ENCODE data around the gene ME1.
A peak's percentile ranks its signal among the peaks of the same experiment; 100 is the strongest.

Gene ME1

GRCh38 chr6:83430611-83431544 lies at the start of gene ME1:
Gene ME1 (minus strand): TSS chr6:83431051. CDS start chr6:83430954, 97 bp downstream.
- Histone ChIP-seq H3K27me3 (ENCODE audit: low read depth, low read length) (no peaks in the 10 kb centered on the region), H3K9me3 (ENCODE audit: control insufficient read depth in 1 of 2, low read length in 2 of 2) (no peaks in the 10 kb centered on the region), H3K4me3 (ENCODE audit: low read depth in 1 of 2, low read length in 2 of 2) (peak within 1 kb of the TSS; percentile 82 to 86), H3K4me1 (ENCODE audit: control insufficient read depth in 1 of 2, insufficient read depth in 2 of 2, low read length in 2 of 2) (peaks cover 0 to 6% of the 10 kb centered on the region in 2 donors), H3K36me3 (ENCODE audit: control insufficient read depth in 1 of 2, insufficient read depth in 2 of 2, low read length in 2 of 2) (no peaks in the 10 kb centered on the region), H3K27ac (ENCODE audit: low read length) (peak within 1 kb of the TSS; percentile 75)

GRCh38 chr6:83480470-83480869 lies 49.6 kb upstream of the ME1 start:
- H3K27me3 ChIP-seq (ENCODE audit: low read depth, low read length) = no peaks in the 10 kb centered on the region
- no peak overlapping the region for H3K27ac ChIP-seq (ENCODE audit: low read length)
- H3K4me3 ChIP-seq (ENCODE audit: low read depth in 1 of 2, low read length in 2 of 2) = no peak overlapping the region
- no peaks in the 10 kb centered on the region for H3K36me3 ChIP-seq (ENCODE audit: control insufficient read depth in 1 of 2, insufficient read depth in 2 of 2, low read length in 2 of 2)
- no peaks in the 10 kb centered on the region for H3K4me1 ChIP-seq (ENCODE audit: control insufficient read depth in 1 of 2, insufficient read depth in 2 of 2, low read length in 2 of 2)
- no peaks in the 10 kb centered on the region for H3K9me3 ChIP-seq (ENCODE audit: control insufficient read depth in 1 of 2, low read length in 2 of 2)

- Histone ChIP-seq H3K9me3 (ENCODE audit: control insufficient read depth in 1 of 2, low read length in 2 of 2) (no peaks in the 10 kb centered on the region), H3K27ac (ENCODE audit: low read length) (no peak overlapping the region)
Observed at GRCh38 chr6:83479389-83479788, 48.5 kb upstream of the ME1 start.

GRCh38 chr6:83476971-83477370 lies 46.1 kb upstream of the ME1 start:
- Histone ChIP-seq H3K4me3 (ENCODE audit: low read depth in 1 of 2, low read length in 2 of 2) (no peak overlapping the region), H3K27me3 (ENCODE audit: low read depth, low read length) (no peaks in the 10 kb centered on the region), H3K27ac (ENCODE audit: low read length) (no peak overlapping the region), H3K36me3 (ENCODE audit: control insufficient read depth in 1 of 2, insufficient read depth in 2 of 2, low read length in 2 of 2) (no peaks in the 10 kb centered on the region), H3K4me1 (ENCODE audit: control insufficient read depth in 1 of 2, insufficient read depth in 2 of 2, low read length in 2 of 2) (no peaks in the 10 kb centered on the region), H3K9me3 (ENCODE audit: control insufficient read depth in 1 of 2, low read length in 2 of 2) (no peaks in the 10 kb centered on the region)

More at GRCh38 chr6:83479389-83479788, 48.5 kb upstream of the ME1 start:
- Histone ChIP-seq H3K36me3 (ENCODE audit: control insufficient read depth in 1 of 2, insufficient read depth in 2 of 2, low read length in 2 of 2) (no peaks in the 10 kb centered on the region), H3K4me3 (ENCODE audit: low read depth in 1 of 2, low read length in 2 of 2) (no peak overlapping the region), H3K27me3 (ENCODE audit: low read depth, low read length) (no peaks in the 10 kb centered on the region), H3K4me1 (ENCODE audit: control insufficient read depth in 1 of 2, insufficient read depth in 2 of 2, low read length in 2 of 2) (no peaks in the 10 kb centered on the region)

GRCh38 chr6:83474309-83474708 lies 43.5 kb upstream of the ME1 start:
- Histone ChIP-seq H3K27me3 (ENCODE audit: low read depth, low read length) (no peaks in the 10 kb centered on the region), H3K4me1 (ENCODE audit: control insufficient read depth in 1 of 2, insufficient read depth in 2 of 2, low read length in 2 of 2) (no peaks in the 10 kb centered on the region), H3K27ac (ENCODE audit: low read length) (no peak overlapping the region), H3K4me3 (ENCODE audit: low read depth in 1 of 2, low read length in 2 of 2) (no peak overlapping the region), H3K9me3 (ENCODE audit: control insufficient read depth in 1 of 2, low read length in 2 of 2) (no peaks in the 10 kb centered on the region), H3K36me3 (ENCODE audit: control insufficient read depth in 1 of 2, insufficient read depth in 2 of 2, low read length in 2 of 2) (no peaks in the 10 kb centered on the region)

- no peaks in the 10 kb centered on the region for H3K27me3 ChIP-seq (ENCODE audit: low read depth, low read length)
- H3K9me3 ChIP-seq (ENCODE audit: control insufficient read depth in 1 of 2, low read length in 2 of 2) = no peaks in the 10 kb centered on the region
- no peak overlapping the region for H3K27ac ChIP-seq (ENCODE audit: low read length)
Observed at GRCh38 chr6:83472767-83473166, 41.9 kb upstream of the ME1 start.

GRCh38 chr6:83470587-83470986 lies 39.7 kb upstream of the ME1 start:
- Histone ChIP-seq H3K4me1 (ENCODE audit: control insufficient read depth in 1 of 2, insufficient read depth in 2 of 2, low read length in 2 of 2) (no peaks in the 10 kb centered on the region), H3K27me3 (ENCODE audit: low read depth, low read length) (no peaks in the 10 kb centered on the region), H3K36me3 (ENCODE audit: control insufficient read depth in 1 of 2, insufficient read depth in 2 of 2, low read length in 2 of 2) (no peaks in the 10 kb centered on the region), H3K4me3 (ENCODE audit: low read depth in 1 of 2, low read length in 2 of 2) (no peak overlapping the region), H3K9me3 (ENCODE audit: control insufficient read depth in 1 of 2, low read length in 2 of 2) (no peaks in the 10 kb centered on the region), H3K27ac (ENCODE audit: low read length) (no peak overlapping the region)

More at GRCh38 chr6:83472767-83473166, 41.9 kb upstream of the ME1 start:
- Histone ChIP-seq H3K4me3 (ENCODE audit: low read depth in 1 of 2, low read length in 2 of 2) (no peak overlapping the region), H3K4me1 (ENCODE audit: control insufficient read depth in 1 of 2, insufficient read depth in 2 of 2, low read length in 2 of 2) (no peaks in the 10 kb centered on the region), H3K36me3 (ENCODE audit: control insufficient read depth in 1 of 2, insufficient read depth in 2 of 2, low read length in 2 of 2) (no peaks in the 10 kb centered on the region)

GRCh38 chr6:83470001-83470400 lies 39.1 kb upstream of the ME1 start:
- H3K9me3 ChIP-seq (ENCODE audit: control insufficient read depth in 1 of 2, low read length in 2 of 2) = no peaks in the 10 kb centered on the region

GRCh38 chr6:83467620-83468036 lies 36.8 kb upstream of the ME1 start:
- no peak overlapping the region for H3K4me3 ChIP-seq (ENCODE audit: low read depth in 1 of 2, low read length in 2 of 2)
- H3K36me3 ChIP-seq (ENCODE audit: control insufficient read depth in 1 of 2, insufficient read depth in 2 of 2, low read length in 2 of 2) = no peaks in the 10 kb centered on the region
- no peak overlapping the region for H3K27ac ChIP-seq (ENCODE audit: low read length)
- no peaks in the 10 kb centered on the region for H3K4me1 ChIP-seq (ENCODE audit: control insufficient read depth in 1 of 2, insufficient read depth in 2 of 2, low read length in 2 of 2)
- H3K9me3 ChIP-seq (ENCODE audit: control insufficient read depth in 1 of 2, low read length in 2 of 2) = no peaks in the 10 kb centered on the region
- H3K27me3 ChIP-seq (ENCODE audit: low read depth, low read length) = no peaks in the 10 kb centered on the region

More at GRCh38 chr6:83470001-83470400, 39.1 kb upstream of the ME1 start:
- no peaks in the 10 kb centered on the region for H3K36me3 ChIP-seq (ENCODE audit: control insufficient read depth in 1 of 2, insufficient read depth in 2 of 2, low read length in 2 of 2)
- no peak overlapping the region for H3K27ac ChIP-seq (ENCODE audit: low read length)
- H3K4me3 ChIP-seq (ENCODE audit: low read depth in 1 of 2, low read length in 2 of 2) = no peak overlapping the region
- H3K4me1 ChIP-seq (ENCODE audit: control insufficient read depth in 1 of 2, insufficient read depth in 2 of 2, low read length in 2 of 2) = no peaks in the 10 kb centered on the region
- no peaks in the 10 kb centered on the region for H3K27me3 ChIP-seq (ENCODE audit: low read depth, low read length)

- no peaks in the 10 kb centered on the region for H3K9me3 ChIP-seq (ENCODE audit: control insufficient read depth in 1 of 2, low read length in 2 of 2)
- H3K36me3 ChIP-seq (ENCODE audit: control insufficient read depth in 1 of 2, insufficient read depth in 2 of 2, low read length in 2 of 2) = no peaks in the 10 kb centered on the region
- H3K4me1 ChIP-seq (ENCODE audit: control insufficient read depth in 1 of 2, insufficient read depth in 2 of 2, low read length in 2 of 2) = no peaks in the 10 kb centered on the region
- H3K27me3 ChIP-seq (ENCODE audit: low read depth, low read length) = no peaks in the 10 kb centered on the region
- H3K4me3 ChIP-seq (ENCODE audit: low read depth in 1 of 2, low read length in 2 of 2) = no peak overlapping the region
- H3K27ac ChIP-seq (ENCODE audit: low read length) = no peak overlapping the region
Observed at GRCh38 chr6:83466328-83466727, 35.5 kb upstream of the ME1 start.

- Histone ChIP-seq H3K27me3 (ENCODE audit: low read depth, low read length) (no peaks in the 10 kb centered on the region), H3K27ac (ENCODE audit: low read length) (no peak overlapping the region), H3K4me1 (ENCODE audit: control insufficient read depth in 1 of 2, insufficient read depth in 2 of 2, low read length in 2 of 2) (no peaks in the 10 kb centered on the region), H3K36me3 (ENCODE audit: control insufficient read depth in 1 of 2, insufficient read depth in 2 of 2, low read length in 2 of 2) (no peaks in the 10 kb centered on the region), H3K4me3 (ENCODE audit: low read depth in 1 of 2, low read length in 2 of 2) (no peak overlapping the region), H3K9me3 (ENCODE audit: control insufficient read depth in 1 of 2, low read length in 2 of 2) (no peaks in the 10 kb centered on the region)
Observed at GRCh38 chr6:83464381-83465140, 33.7 kb upstream of the ME1 start.
